Measurements from ENCODE around the gene LPIN3. TPM values are rescaled to one million over a fixed set of nuclear protein-coding genes. Genes with fewer than 3 reads are reported as not detected.
A peak's percentile ranks its signal among the peaks of the same experiment; 100 is the strongest.

The LPIN3 gene
- total RNA-seq, 1 donor from 2014 or later = 18.6 TPM

DNA sequence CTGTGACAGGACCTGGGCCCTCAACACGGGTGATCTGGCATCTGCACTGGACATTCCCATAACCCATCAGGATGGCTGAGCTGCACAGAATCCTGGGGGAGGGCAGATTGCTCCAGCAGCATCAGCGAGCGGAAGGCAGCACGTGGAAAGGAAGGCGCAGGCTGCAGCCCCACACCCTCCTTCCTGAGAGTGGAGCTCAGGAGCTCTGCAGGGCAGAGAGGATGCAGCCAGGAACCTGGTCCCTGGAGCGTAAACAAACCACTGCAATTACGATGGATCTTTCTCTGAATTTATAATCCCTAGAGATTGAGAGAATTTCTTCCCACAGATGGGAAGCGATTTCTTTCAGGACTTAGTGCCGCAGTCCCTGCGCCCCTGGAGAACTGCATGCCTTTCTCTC is 65.7 kb downstream of the LPIN3 start:
- intact Hi-C loops (cut with DNase I) = no loop called here
- peak; percentile 20 for ATAC-seq (ENCODE audit: poor library complexity)
- DNase-seq = no peak

DNA sequence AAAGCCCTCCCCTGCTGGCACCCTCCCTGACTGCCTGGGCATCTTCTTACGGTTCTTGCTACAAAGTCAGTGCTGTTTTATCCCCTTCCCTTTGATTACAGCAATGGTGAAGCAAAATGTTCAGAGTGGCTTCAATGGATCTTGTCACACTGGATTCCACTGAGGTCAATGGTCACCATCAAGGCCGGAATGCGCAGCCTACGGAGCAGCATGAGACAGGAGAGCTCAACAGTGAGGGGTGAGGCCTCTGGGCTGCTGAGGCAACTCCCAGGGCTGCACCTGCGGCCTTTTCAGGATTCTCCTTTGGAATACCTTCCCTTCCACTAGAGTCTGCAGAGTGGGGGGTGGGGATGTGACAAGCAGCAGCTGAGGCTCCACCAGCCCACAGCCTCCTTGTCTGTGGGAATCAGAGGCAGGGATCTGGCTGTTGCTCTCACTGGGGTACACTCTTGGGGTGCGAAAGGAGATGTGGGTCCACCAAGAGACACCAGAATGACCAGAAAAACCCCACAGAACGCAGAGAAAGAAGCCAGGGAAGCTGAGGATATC is 66.3 kb downstream of the LPIN3 start:
- DNase-seq (no peak), ATAC-seq (ENCODE audit: poor library complexity) (no peak)
- intact Hi-C loops (cut with DNase I) = no loop called here

DNA sequence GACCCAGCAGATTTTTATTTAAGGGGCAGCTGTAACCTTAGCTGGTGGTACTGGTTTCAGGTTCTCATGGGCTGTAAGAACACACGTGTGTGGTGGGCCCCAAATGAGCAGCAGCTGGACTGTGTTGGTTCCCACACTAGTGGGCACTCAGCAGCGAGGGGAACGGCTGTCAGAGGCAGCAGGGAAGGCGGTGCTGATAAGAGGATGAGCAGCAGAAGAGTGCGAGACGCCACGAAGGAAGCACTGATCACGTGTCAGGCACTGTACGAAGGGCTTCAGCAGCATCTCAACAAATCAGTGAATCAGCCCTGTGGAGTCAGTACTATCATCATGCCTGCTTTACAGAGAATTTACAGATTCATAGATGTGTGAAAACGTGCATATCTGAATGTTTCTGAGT is 67.0 kb downstream of the LPIN3 start:
- DNase-seq (no peak), ATAC-seq (ENCODE audit: poor library complexity) (no peak)
- intact Hi-C loops (cut with DNase I) = no loop called here

DNA sequence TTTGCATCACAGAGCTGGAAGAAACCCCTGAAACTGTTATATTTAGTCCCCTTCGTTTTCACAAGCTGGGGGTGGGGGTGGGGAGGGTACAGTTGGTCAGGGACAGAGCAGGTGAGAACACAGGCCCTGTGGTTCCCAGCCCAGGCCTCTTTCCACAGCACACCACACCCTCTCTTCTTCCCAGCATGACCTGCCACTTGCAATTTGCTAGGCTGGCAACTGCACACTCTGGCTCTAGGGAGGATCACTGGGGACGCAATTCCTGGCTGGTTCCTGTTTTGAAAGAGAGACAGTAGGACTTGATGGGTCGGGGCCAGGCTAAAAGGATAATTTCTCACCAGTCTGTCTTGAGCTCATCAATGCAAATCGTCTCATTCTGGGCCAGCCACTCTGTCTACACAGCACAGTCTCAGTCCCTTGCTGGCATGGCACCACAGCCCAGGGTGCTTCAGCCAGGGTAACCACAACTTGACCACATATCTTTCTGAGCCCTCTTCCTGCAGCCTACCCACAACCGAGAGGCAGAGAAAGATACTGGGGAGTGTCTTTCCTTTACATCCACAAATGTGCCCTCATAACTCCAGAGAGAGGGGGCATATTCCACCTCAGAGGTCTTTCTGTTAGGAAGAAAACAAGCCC is 67.7 kb downstream of the LPIN3 start:
- intact Hi-C loops (cut with DNase I) = no loop called here
- DNase-seq = no peak
- ATAC-seq (ENCODE audit: poor library complexity) = no peak

DNA sequence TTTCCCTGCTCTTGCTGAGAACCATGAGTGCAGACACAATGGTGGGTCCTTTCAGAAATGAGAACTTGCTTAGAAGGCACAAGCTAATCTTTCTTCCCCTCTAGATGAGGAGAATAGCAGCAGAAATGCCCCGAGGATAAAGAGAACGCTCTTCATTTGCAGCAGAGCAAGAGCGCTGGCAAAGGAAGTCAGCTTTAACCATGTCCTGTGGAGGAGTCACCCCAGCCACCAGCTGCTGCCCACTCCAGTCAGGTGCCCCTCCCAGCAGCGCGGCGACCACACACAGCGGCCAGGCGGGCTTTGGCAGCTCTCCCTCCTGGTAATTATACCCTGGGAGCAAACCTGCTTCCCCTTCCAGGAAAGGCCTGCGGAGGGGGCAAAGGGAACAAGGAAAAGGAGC is 68.4 kb downstream of the LPIN3 start:
- ATAC-seq (ENCODE audit: poor library complexity) (peak; percentile 32), DNase-seq (no peak)
- intact Hi-C loops (cut with DNase I) = no loop called here

Other genes starting within 250 kb of the LPIN3 start
- gene PLCG1, start 203.3 kb upstream of the LPIN3 start, total RNA-seq = 45.0 TPM
- 31.7 TPM for gene ZHX3, start 23.1 kb upstream of the LPIN3 start, total RNA-seq
- 5.6 TPM for gene EMILIN3, start 26.0 kb downstream of the LPIN3 start, total RNA-seq